ENCODE measurements around the gene PTPN4.

The PTPN4 gene

GRCh38 chr2:119712571-119712970, 47.2 kb upstream of the PTPN4 start:
- no peak for ATAC-seq
- TF ChIP-seq CREB5 (CRISPR knock-in tag; IDR thresholded peaks at IDR 0.05; ENCODE audit: low read depth) (no peak), ZNF8 (CRISPR knock-in tag; IDR thresholded peaks at IDR 0.05) (no peak)

GRCh38 chr2:119713819-119714490, 45.8 kb upstream of the PTPN4 start:
- no peak for ATAC-seq
- TF ChIP-seq POU6F1 (CRISPR knock-in tag; IDR thresholded peaks at IDR 0.05; ENCODE audit: borderline replicate concordance, low read depth) = no peak
- TF ChIP-seq ZNF565 (CRISPR knock-in tag; conservative IDR thresholded peaks at IDR 0.05; ENCODE audit: low read depth) = no peak
- no peak for TF ChIP-seq PATZ1 (CRISPR knock-in tag; IDR thresholded peaks at IDR 0.05; ENCODE audit: borderline replicate concordance)
- no peak for TF ChIP-seq ZFP3 (CRISPR knock-in tag; IDR thresholded peaks at IDR 0.05)
- no peak for TF ChIP-seq SNAI2 (CRISPR knock-in tag; IDR thresholded peaks at IDR 0.05)
- no peak for TF ChIP-seq ZNF8 (CRISPR knock-in tag; IDR thresholded peaks at IDR 0.05)
- TF ChIP-seq OSR1 (CRISPR knock-in tag; IDR thresholded peaks at IDR 0.05) = no peak
- TF ChIP-seq ZFP30 (CRISPR knock-in tag; IDR thresholded peaks at IDR 0.05) = no peak
- TF ChIP-seq ESRRG (CRISPR knock-in tag; IDR thresholded peaks at IDR 0.05) = no peak

GRCh38 chr2:119715409-119716283, 44.1 kb upstream of the PTPN4 start:
- TF ChIP-seq ISL1 (CRISPR knock-in tag; IDR thresholded peaks at IDR 0.05) (no peak), SNAI2 (CRISPR knock-in tag; IDR thresholded peaks at IDR 0.05) (no peak)
- ATAC-seq = no peak

- ATAC-seq = no peak
- TF ChIP-seq CREB5 (CRISPR knock-in tag; IDR thresholded peaks at IDR 0.05; ENCODE audit: low read depth) (no peak), ZFP3 (CRISPR knock-in tag; IDR thresholded peaks at IDR 0.05) (no peak)
Measured at GRCh38 chr2:119716284-119716672, 43.4 kb upstream of the PTPN4 start.

GRCh38 chr2:119718501-119719260, 41.0 kb upstream of the PTPN4 start:
- no peak for ATAC-seq
- TF ChIP-seq ZNF8 (CRISPR knock-in tag; IDR thresholded peaks at IDR 0.05) = no peak
- no peak for TF ChIP-seq ZFP3 (CRISPR knock-in tag; IDR thresholded peaks at IDR 0.05)
- TF ChIP-seq ZNF565 (CRISPR knock-in tag; conservative IDR thresholded peaks at IDR 0.05; ENCODE audit: low read depth) = no peak
- no peak for TF ChIP-seq CSDC2 (CRISPR knock-in tag; IDR thresholded peaks at IDR 0.05)
- TF ChIP-seq ARNTL (CRISPR knock-in tag; IDR thresholded peaks at IDR 0.05; ENCODE audit: borderline replicate concordance, low read depth) = no peak
- no peak for TF ChIP-seq PATZ1 (CRISPR knock-in tag; IDR thresholded peaks at IDR 0.05; ENCODE audit: borderline replicate concordance)
- TF ChIP-seq ZFP30 (CRISPR knock-in tag; IDR thresholded peaks at IDR 0.05) = no peak
- no peak for TF ChIP-seq PPARA (CRISPR knock-in tag; IDR thresholded peaks at IDR 0.05; ENCODE audit: borderline replicate concordance)
